RWPE2 (cell line): ENCODE measurements around the gene LTBP2.

Experiments used
- ATAC-seq: fragments of 200-7000 bp; cut with Tn5 transposase; 3 replicates; pipeline ENCODE4 v1.9.1; 2021; ENCODE audit warnings: low read depth
- DNase-seq: peaks from one replicate; pipeline ENCODE4 v3.0.0-alpha.2; 2020; ENCODE audit warnings: low spot score
- H3K27ac ChIP-seq: fragments of 450-650 bp; 2 replicates; pipeline ENCODE4 v1.5.1; 2017; ENCODE audit warnings: mild to moderate bottlenecking; ENCODE audit not compliant: poor library complexity, severe bottlenecking
- H3K27me3 ChIP-seq: fragments of 250-450 bp; sonication (Bioruptor Pico); 2 replicates; pipeline ENCODE4 v1.5.1; 2021; ENCODE audit warnings: mild to moderate bottlenecking, moderate library complexity; ENCODE audit not compliant: insufficient read depth, poor library complexity, severe bottlenecking
- H3K36me3 ChIP-seq: fragments of 250-450 bp; sonication (Bioruptor Pico); 2 replicates; pipeline ENCODE4 v1.5.1; 2020; ENCODE audit warnings: low read depth, mild to moderate bottlenecking, moderate library complexity
- H3K4me1 ChIP-seq: fragments of 250-450 bp; sonication (Bioruptor Pico); 2 replicates; pipeline ENCODE4 v1.5.1; 2021; ENCODE audit warnings: mild to moderate bottlenecking, moderate library complexity; ENCODE audit not compliant: insufficient read depth, poor library complexity, severe bottlenecking
- H3K4me3 ChIP-seq: fragments of 250-450 bp; sonication (Bioruptor Pico); 2 replicates; pipeline ENCODE4 v1.5.1; 2021; ENCODE audit warnings: mild to moderate bottlenecking, moderate library complexity; ENCODE audit not compliant: severe bottlenecking
- H3K9me3 ChIP-seq: fragments of 250-450 bp; sonication (Bioruptor Pico); 2 replicates; pipeline ENCODE4 v1.5.1; 2021; ENCODE audit warnings: mild to moderate bottlenecking, moderate library complexity; ENCODE audit not compliant: severe bottlenecking
- TF ChIP-seq, protein P1 (sequence below): fragments of 450-650 bp; IDR thresholded peaks from one replicate; pipeline ENCODE4 v1.5.1; 2017; ENCODE audit warnings: mild to moderate bottlenecking, moderate library complexity; ENCODE audit not compliant: poor library complexity, severe bottlenecking

LTBP2 gene

DNA sequence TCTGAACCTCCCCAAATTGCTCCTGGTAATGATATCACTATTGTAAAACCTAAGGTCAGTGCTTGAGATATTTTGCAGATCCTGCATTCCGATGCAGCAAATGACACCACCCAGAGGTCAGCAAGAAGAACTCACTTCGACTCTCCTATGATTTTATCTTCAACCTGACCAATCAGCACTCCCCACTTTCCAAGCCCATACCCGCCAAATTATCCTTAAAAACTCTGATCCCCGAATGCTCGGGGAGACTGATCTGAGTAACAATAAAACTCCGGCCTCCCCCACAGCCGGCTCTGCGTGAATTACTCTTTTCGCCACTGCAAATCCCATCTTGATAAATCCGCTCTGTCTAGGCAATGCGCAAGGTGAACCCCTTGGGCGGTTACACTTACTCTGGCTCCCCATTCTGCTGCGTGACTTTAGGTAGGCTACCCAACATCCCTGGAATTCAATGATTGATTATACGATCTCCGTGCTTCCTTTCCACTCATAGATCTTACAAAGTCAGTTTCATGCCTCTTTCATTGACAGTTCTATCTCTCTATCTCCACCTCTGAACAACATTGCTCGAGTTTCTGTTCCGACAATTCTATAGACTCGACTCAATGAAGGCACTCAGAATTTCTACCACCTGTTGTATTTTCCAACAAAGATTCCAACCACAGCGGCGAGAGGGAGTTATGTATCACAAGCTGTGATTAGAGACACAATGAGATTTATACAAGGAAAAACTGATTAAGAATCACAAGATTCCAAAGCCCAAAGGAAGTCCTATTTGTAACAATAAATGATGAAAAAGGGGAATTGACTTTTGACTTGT lies 119.9 kb downstream of the LTBP2 start:
- ATAC-seq = 0 out of 3 replicates have a peak, but pooled peaks have one; percentile 5
- no peak for DNase-seq
- Histone ChIP-seq H3K27ac (peak overlapping the region; percentile 52), H3K4me3 (peak overlapping the region; percentile 96), H3K36me3 (peaks cover 42% of the 10 kb centered on the region), H3K4me1 (peaks cover 58% of the 10 kb centered on the region), H3K27me3 (no peaks in the 10 kb centered on the region), H3K9me3 (no peaks in the 10 kb centered on the region)
- TF ChIP-seq, protein P1, sequence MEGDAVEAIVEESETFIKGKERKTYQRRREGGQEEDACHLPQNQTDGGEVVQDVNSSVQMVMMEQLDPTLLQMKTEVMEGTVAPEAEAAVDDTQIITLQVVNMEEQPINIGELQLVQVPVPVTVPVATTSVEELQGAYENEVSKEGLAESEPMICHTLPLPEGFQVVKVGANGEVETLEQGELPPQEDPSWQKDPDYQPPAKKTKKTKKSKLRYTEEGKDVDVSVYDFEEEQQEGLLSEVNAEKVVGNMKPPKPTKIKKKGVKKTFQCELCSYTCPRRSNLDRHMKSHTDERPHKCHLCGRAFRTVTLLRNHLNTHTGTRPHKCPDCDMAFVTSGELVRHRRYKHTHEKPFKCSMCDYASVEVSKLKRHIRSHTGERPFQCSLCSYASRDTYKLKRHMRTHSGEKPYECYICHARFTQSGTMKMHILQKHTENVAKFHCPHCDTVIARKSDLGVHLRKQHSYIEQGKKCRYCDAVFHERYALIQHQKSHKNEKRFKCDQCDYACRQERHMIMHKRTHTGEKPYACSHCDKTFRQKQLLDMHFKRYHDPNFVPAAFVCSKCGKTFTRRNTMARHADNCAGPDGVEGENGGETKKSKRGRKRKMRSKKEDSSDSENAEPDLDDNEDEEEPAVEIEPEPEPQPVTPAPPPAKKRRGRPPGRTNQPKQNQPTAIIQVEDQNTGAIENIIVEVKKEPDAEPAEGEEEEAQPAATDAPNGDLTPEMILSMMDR = peak; percentile 79

DNA sequence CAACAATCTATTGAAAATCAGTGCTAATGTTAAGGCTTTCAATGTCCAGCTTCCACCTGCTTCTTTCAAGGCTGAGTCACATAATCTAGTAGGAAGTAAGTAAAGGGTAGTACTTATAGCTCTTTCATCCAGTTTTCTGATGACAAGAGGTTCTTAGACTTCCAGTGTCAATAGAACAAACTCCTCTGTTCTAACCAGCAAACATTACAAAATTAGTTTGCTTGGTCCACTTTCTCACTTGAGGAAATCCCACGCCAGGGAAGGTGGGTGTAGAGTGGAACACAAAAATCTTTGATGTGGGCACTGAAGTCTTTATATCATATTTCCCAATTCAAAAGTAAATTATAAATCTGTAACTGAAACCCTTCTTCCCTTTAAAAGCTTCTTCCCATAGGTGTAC lies 121.6 kb downstream of the LTBP2 start:
- Histone ChIP-seq H3K4me3 (no peak overlapping the region), H3K9me3 (no peaks in the 10 kb centered on the region), H3K27ac (peak overlapping the region; percentile 65), H3K27me3 (no peaks in the 10 kb centered on the region), H3K36me3 (peaks cover 46% of the 10 kb centered on the region), H3K4me1 (peaks cover 68% of the 10 kb centered on the region)
- no peak for ATAC-seq
- TF ChIP-seq, protein P1 = no peak
- no peak for DNase-seq

DNA sequence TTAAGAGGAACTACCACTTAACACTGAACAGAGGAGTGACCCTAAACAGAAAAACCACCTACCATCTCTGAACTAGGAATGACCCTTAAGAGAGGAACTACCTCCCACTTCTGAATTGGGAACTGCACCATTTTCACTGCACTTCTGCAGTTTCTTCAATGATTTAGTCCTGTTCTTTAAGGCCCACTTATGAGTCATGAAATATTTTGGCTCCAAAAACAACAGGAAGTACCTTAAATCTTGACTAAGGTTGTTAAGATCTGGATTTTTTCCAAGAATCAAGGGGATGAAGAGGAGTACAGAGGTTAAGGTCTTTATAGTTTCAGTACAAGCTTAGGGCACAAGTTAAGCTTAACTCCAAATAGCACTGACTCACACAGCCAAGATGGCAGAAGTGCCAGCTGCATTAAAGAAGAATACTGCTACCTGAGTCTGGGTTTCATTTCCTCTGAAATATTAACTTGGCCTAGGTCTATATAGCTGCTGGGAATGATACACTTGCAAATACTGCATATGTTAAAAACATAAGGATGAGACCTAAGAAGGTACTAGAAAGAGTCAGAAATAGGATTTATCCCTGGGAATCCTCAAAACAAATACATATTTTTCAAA lies 123.1 kb downstream of the LTBP2 start:
- peaks cover 51% of the 10 kb centered on the region for H3K36me3 ChIP-seq
- H3K4me3 ChIP-seq = no peak overlapping the region
- peak overlapping the region; percentile 65 for H3K27ac ChIP-seq
- DNase-seq (no peak), ATAC-seq (peak; percentile 24)
- no peaks in the 10 kb centered on the region for H3K9me3 ChIP-seq
- peaks cover 57% of the 10 kb centered on the region for H3K4me1 ChIP-seq
- TF ChIP-seq, protein P1 = no peak
- no peaks in the 10 kb centered on the region for H3K27me3 ChIP-seq

DNA sequence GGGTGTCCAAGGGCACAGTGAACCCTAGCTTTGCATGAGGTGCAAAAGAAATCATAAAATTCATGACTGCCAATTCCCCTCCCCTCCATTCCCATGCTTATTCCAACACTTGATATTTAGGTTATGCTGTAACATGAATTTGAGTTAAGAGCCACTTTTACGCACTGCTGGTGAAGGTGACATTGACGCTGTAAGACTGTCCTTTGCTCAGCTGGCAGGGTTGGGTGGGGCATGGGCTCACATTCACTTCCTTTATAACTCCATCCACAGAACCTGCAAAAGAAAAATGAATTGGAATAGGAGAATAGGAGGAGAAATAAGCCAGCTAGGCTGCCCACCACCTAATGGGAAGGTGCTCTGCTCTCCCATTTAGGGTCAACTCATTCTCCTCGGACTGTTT lies 125.9 kb downstream of the LTBP2 start:
- Histone ChIP-seq H3K27ac (no peak overlapping the region), H3K27me3 (no peaks in the 10 kb centered on the region), H3K9me3 (no peaks in the 10 kb centered on the region), H3K36me3 (peaks cover 73% of the 10 kb centered on the region), H3K4me3 (no peak overlapping the region), H3K4me1 (peaks cover 51% of the 10 kb centered on the region)
- no peak for ATAC-seq
- TF ChIP-seq, protein P1 = no peak
- DNase-seq = no peak

DNA sequence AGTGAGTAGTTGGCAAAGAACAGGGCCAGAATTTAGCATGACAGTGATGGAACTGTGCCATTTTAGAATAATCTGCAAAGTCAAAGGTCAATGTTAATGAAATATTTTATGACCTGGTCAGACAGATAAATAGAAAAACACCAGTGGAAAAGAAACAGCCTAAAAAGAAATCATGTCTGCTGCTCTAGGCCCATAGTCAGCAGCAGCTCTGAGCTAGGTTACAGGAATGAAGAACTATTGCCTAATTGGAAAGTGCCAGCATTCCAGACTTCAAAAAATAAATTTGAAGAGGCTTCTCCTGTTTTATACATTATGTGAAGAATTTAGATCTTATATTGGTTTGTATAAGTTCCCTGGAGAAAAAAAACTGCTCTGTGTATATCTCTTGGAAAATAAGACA lies 128.7 kb downstream of the LTBP2 start:
- H3K4me1 ChIP-seq = peaks cover 23% of the 10 kb centered on the region
- no peaks in the 10 kb centered on the region for H3K9me3 ChIP-seq
- DNase-seq = no peak
- H3K27me3 ChIP-seq = no peaks in the 10 kb centered on the region
- no peak overlapping the region for H3K27ac ChIP-seq
- H3K4me3 ChIP-seq = no peak overlapping the region
- H3K36me3 ChIP-seq = peaks cover 95% of the 10 kb centered on the region
- TF ChIP-seq, protein P1 = no peak
- ATAC-seq = no peak
